Spinal cord (tissue), 10 donors: ENCODE measurements around the gene RPGR. TPM values are rescaled to one million over a fixed set of nuclear protein-coding genes. Genes with fewer than 3 reads are reported as not detected.

ENCODE experiments used
- DNase-seq, 6 donors: peaks; one replicate each; pipeline versions ENCODE4 v3.0.0 to v3.0.0-alpha.2; 2013 to 2015; ENCODE audit warnings: low spot score in 6 of 6, low read depth in 4 of 6
- H3K27ac ChIP-seq: one replicate; pipeline ENCODE4 v1.5.1; 2013; ENCODE audit warnings: low read depth, low read length, control low read depth
- H3K27me3 ChIP-seq: one replicate; pipeline ENCODE4 v1.6.1; 2013; ENCODE audit warnings: low read length; ENCODE audit not compliant: control insufficient read depth, insufficient read depth
- H3K36me3 ChIP-seq: one replicate; pipeline ENCODE4 v1.6.1; 2013; ENCODE audit warnings: low read length; ENCODE audit not compliant: control insufficient read depth, insufficient read depth
- H3K4me1 ChIP-seq: one replicate; pipeline ENCODE4 v1.6.1; 2013; ENCODE audit warnings: low read length; ENCODE audit not compliant: control insufficient read depth, insufficient read depth
- H3K4me3 ChIP-seq: one replicate; pipeline ENCODE4 v1.5.1; 2013; ENCODE audit warnings: low read depth, low read length, control low read depth
- H3K9me3 ChIP-seq: one replicate; pipeline ENCODE4 v1.6.1; 2013; ENCODE audit warnings: low read length; ENCODE audit not compliant: control insufficient read depth, insufficient read depth
- WGBS: methylation state at CpG from one replicate; pipeline ENCODE4 v1.1.5; 2013; ENCODE audit warnings: missing lambda C conversion rate; ENCODE audit not compliant: insufficient coverage; 5-methylcytosine and 5-hydroxymethylcytosine counted together
- polyA plus RNA-seq, 2 donors: library from polyadenylated mRNA; unstranded; fragments of 120-200 nt; gene quantifications; one replicate each; pipeline ENCODE4 v1.2.1, GENCODE V29; 2013; ENCODE audit not compliant: insufficient read length in 2 of 2
- total RNA-seq, 2 donors: library from RNA; depleted of rRNA in 1 of 2; stranded (reverse); fragments of 120-200 nt in 1 of 2; fragments of >200 nt in 1 of 2; gene quantifications; one replicate each; pipeline versions ENCODE4 v1.2.3 to v1.2.4, GENCODE V29; 2013 to 2014
- donor health status: healthy.

RPGR gene
- total and polyA plus RNA-seq, 4 donors = 12.7 to 18.3 (median 15.0) TPM

- H3K4me3 ChIP-seq = no peak overlapping the region
- WGBS = no CpG with 5 or more reads among the region's 4 CpGs
- no peaks in the 10 kb centered on the region for H3K27me3 ChIP-seq
- DNase-seq = peak in 2 of 6 donors; percentile 9 to 61
- H3K9me3 ChIP-seq = no peaks in the 10 kb centered on the region
- no peaks in the 10 kb centered on the region for H3K4me1 ChIP-seq
- H3K36me3 ChIP-seq = no peaks in the 10 kb centered on the region
- H3K27ac ChIP-seq = no peak overlapping the region
Measured at GRCh38 chrX:38304010-38304409, 23.3 kb downstream of the RPGR start.

- DNase-seq = no peak
- Histone ChIP-seq H3K36me3 (no peaks in the 10 kb centered on the region), H3K9me3 (no peaks in the 10 kb centered on the region), H3K27me3 (no peaks in the 10 kb centered on the region), H3K27ac (no peak overlapping the region), H3K4me1 (no peaks in the 10 kb centered on the region), H3K4me3 (no peak overlapping the region)
- WGBS = 25% methylated on average over 2 of the region's 2 CpGs
Measured at GRCh38 chrX:38293741-38294140, 33.6 kb downstream of the RPGR start.

GRCh38 chrX:38287674-38288073 is 39.6 kb downstream of the RPGR start:
- H3K27ac ChIP-seq = no peak overlapping the region
- 86% methylated on average over 3 of the region's 5 CpGs for WGBS
- DNase-seq = no peak
- no peaks in the 10 kb centered on the region for H3K27me3 ChIP-seq
- peaks cover 2% of the 10 kb centered on the region for H3K36me3 ChIP-seq
- H3K4me1 ChIP-seq = no peaks in the 10 kb centered on the region
- H3K9me3 ChIP-seq = no peaks in the 10 kb centered on the region
- no peak overlapping the region for H3K4me3 ChIP-seq

DNA sequence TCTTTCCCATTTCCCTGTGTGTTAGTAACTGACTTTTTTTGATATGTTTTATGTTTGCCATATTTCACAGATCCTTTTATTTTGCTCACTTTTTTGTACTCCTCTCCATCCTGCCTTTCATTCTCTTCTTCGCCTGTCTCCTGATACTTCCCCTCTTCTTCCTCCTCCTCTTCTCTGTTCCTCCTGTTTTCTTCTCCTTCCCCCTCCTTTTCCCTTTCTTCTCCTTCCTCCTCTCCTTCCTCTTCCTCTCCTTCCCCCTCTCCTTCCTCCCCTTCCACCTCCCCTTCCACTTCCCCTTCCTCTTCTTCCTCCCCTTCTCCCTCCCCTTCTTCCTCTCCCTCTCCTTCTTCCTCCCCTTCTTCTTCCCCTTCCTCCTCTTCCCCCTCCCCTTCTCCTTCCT is 41.7 kb downstream of the RPGR start:
- Histone ChIP-seq H3K4me3 (no peak overlapping the region), H3K4me1 (no peaks in the 10 kb centered on the region), H3K27me3 (peaks cover 3% of the 10 kb centered on the region), H3K36me3 (peaks cover 2% of the 10 kb centered on the region), H3K27ac (no peak overlapping the region), H3K9me3 (no peaks in the 10 kb centered on the region)
- WGBS = 95% methylated on average over 1 of the region's 1 CpG
- no peak for DNase-seq

DNA sequence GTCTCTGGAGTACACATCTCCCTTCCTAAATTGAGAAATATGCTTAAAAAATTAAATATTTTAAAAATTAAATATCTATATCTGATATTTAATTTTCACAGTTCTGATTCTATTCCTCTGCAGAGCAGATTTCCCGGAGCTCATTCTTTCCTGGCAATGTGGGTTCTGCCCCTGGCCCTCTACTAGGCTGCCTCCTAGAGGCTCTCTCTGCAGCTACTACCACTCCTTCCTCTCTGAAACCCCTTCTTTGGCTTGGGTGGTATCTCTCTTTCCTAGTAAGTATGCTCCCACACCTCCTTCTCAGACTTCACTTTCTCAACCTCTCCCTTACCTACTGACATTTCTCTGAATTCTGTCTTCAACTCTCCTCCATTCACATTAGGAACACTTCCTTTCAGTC is 45.3 kb downstream of the RPGR start:
- no peak overlapping the region for H3K4me3 ChIP-seq
- H3K27ac ChIP-seq = no peak overlapping the region
- peaks cover 3% of the 10 kb centered on the region for H3K27me3 ChIP-seq
- H3K4me1 ChIP-seq = no peaks in the 10 kb centered on the region
- WGBS = 57% methylated on average over 1 of the region's 1 CpG
- no peaks in the 10 kb centered on the region for H3K9me3 ChIP-seq
- H3K36me3 ChIP-seq = peaks cover 2% of the 10 kb centered on the region
- DNase-seq = no peak

DNA sequence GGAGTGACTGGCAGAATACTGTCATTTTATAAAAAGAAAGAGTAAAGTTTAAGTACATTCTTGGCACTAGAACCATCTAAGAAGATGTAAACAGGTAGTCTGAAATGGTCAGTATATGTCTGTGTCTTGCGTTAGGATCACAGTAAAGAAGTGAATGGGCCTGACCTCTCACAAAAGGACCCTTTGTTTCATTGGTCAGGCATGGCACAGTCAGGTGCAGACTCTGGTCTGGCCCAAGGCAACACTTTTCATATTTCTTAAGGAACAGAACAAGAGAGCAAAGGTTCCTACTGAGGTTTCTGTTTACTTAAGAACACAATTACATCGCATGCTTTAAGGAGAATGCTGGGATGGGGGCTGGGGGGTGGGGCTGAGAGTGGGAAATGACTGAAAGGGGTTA is 48.1 kb downstream of the RPGR start:
- no peak for DNase-seq
- 63% methylated on average over 1 of the region's 2 CpGs for WGBS

DNA sequence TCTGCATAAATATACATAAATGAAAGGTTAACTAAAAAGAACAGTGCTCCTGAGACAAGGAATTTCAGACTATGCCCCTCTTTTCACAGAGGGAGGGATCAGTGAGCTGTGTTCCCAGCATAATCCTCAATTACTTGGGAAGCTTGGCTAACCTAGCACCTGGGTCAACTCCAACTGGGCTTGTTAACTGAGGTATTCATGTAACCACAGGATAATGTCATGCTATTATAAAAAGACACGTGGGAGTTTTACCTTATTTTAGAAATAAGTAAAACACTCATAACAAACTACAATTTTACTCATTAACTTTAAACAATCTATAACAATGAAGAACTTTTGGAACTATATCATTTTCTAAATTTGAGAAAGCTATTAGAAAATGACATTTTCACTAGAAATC is 48.6 kb downstream of the RPGR start:
- DNase-seq = no peak
- Histone ChIP-seq H3K4me1 (no peaks in the 10 kb centered on the region), H3K9me3 (no peaks in the 10 kb centered on the region), H3K36me3 (no peaks in the 10 kb centered on the region), H3K4me3 (no peak overlapping the region), H3K27me3 (peaks cover 5% of the 10 kb centered on the region), H3K27ac (no peak overlapping the region)
- no CpG with 5 or more reads among the region's 1 CpG for WGBS

More for the DNA sequence above, 48.1 kb downstream of the RPGR start:
- H3K9me3 ChIP-seq = no peaks in the 10 kb centered on the region
- H3K4me1 ChIP-seq = no peaks in the 10 kb centered on the region
- H3K4me3 ChIP-seq = no peak overlapping the region
- no peak overlapping the region for H3K27ac ChIP-seq
- peaks cover 5% of the 10 kb centered on the region for H3K27me3 ChIP-seq
- H3K36me3 ChIP-seq = no peaks in the 10 kb centered on the region

DNA sequence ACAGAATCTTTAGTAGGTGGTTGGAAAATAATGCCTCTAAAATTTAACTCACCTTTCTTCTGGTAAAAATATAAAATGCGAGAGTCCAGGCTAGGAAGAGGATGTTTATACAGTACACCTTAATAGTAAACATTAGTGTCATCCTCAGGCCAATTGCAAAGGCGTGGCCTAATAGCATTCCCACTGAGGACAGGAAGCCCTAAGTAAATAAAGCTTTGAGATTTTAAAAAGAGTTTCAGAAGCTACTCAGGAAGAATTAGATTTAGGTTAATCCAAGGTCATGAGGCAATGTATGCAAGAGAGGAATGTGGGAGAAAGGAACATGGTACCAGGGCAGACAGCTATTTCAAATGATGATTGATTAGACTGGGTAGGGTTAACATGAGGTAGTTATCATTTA is 49.5 kb downstream of the RPGR start:
- WGBS = 80% methylated on average over 1 of the region's 2 CpGs
- H3K4me1 ChIP-seq = no peaks in the 10 kb centered on the region
- H3K27me3 ChIP-seq = peaks cover 5% of the 10 kb centered on the region
- DNase-seq = no peak
- no peak overlapping the region for H3K4me3 ChIP-seq
- H3K36me3 ChIP-seq = no peaks in the 10 kb centered on the region
- no peak overlapping the region for H3K27ac ChIP-seq
- H3K9me3 ChIP-seq = no peaks in the 10 kb centered on the region

GRCh38 chrX:38277136-38277535 is 50.2 kb downstream of the RPGR start:
- Histone ChIP-seq H3K4me3 (no peak overlapping the region), H3K27ac (no peak overlapping the region), H3K27me3 (peaks cover 2% of the 10 kb centered on the region), H3K4me1 (no peaks in the 10 kb centered on the region), H3K9me3 (no peaks in the 10 kb centered on the region), H3K36me3 (no peaks in the 10 kb centered on the region)
- no CpG with 5 or more reads among the region's 2 CpGs for WGBS
- DNase-seq = no peak

- Histone ChIP-seq H3K4me3 (no peak overlapping the region), H3K9me3 (no peaks in the 10 kb centered on the region), H3K36me3 (no peaks in the 10 kb centered on the region), H3K27me3 (peaks cover 2% of the 10 kb centered on the region), H3K27ac (no peak overlapping the region), H3K4me1 (no peaks in the 10 kb centered on the region)
- no CpG with 5 or more reads among the region's 2 CpGs for WGBS
- DNase-seq = no peak
Measured at GRCh38 chrX:38276089-38276488, 51.2 kb downstream of the RPGR start.
